Left ventricle myocardium superior (tissue), 1 donor: ENCODE results near the gene PTPRN. TPM values are rescaled to one million over a fixed set of nuclear protein-coding genes. Genes with fewer than 3 reads are reported as not detected.
"Not testable (repeated sequence)": the region's sequence is repeated elsewhere in the genome, so short reads cannot be mapped to it uniquely, and the experiment has no call there.

ENCODE experiments used
- ATAC-seq: fragments of 200-7000 bp; cut with Tn5 transposase; one replicate; pipeline ENCODE4 v1.9.1; 2020; ENCODE audit warnings: mild to moderate bottlenecking, moderate library complexity
- DNase-seq: peaks from one replicate; pipeline ENCODE4 v3.0.0-alpha.2; 2020
- intact Hi-C: fragments of 100-400 bp; cut with micrococcal nuclease; formaldehyde crosslinking; loops from one replicate; pipeline ENCODE4 v1.11.0; 2022
- total RNA-seq: library from RNA; stranded (reverse); fragmentation: NEBNext Ultra II Directional; extraction: Animal tissue kit (Norgen Biotek cat#: 25700); gene quantifications from one replicate; pipeline ENCODE4 v1.2.1, GENCODE V29; 2021
- donor health status: DM: no; HTN: yes; CAD: no; lungs with severe emphysema.

The PTPRN gene
- total RNA-seq, 1 donor from 2014 or later = not detected

- intact Hi-C loops = loop anchor here (10.0 kb wide), 1 partner anchor 56 kb away; no protein-coding TSS in a partner anchor
- no peak for DNase-seq
- no peak for ATAC-seq
Measured at GRCh38 chr2:219290381-219291171, 18.6 kb downstream of the PTPRN start.

- DNase-seq (peak; percentile 84), ATAC-seq (peak; percentile 70)
- intact Hi-C loops = loop anchor here (10.0 kb wide), 1 partner anchor 55 kb away; no protein-coding TSS in a partner anchor
Measured at GRCh38 chr2:219289537-219290361, 19.5 kb downstream of the PTPRN start.

- intact Hi-C loops = no loop called here
- DNase-seq (no peak), ATAC-seq (no peak)
Measured at GRCh38 chr2:219289195-219289536, 20.0 kb downstream of the PTPRN start.

- no peak for DNase-seq
- intact Hi-C loops = no loop called here
- no peak for ATAC-seq
Measured at GRCh38 chr2:219287580-219288265, 21.5 kb downstream of the PTPRN start.

- intact Hi-C loops, ATAC-seq: not testable (repeated sequence)
Measured at GRCh38 chr2:219287116-219287440, 22.1 kb downstream of the PTPRN start.

GRCh38 chr2:219286436-219287115 is 22.6 kb downstream of the PTPRN start:
- intact Hi-C loops = no loop called here
- ATAC-seq = no peak

More at GRCh38 chr2:219287116-219287440, 22.1 kb downstream of the PTPRN start:
- not testable (repeated sequence) for DNase-seq

GRCh38 chr2:219285894-219286425 is 23.2 kb downstream of the PTPRN start:
- DNase-seq (no peak), ATAC-seq (peak; percentile 43)
- intact Hi-C loops = no loop called here

More at GRCh38 chr2:219286436-219287115, 22.6 kb downstream of the PTPRN start:
- DNase-seq = no peak

- DNase-seq (no peak), ATAC-seq (no peak)
Measured at GRCh38 chr2:219285373-219285735, 23.8 kb downstream of the PTPRN start.

GRCh38 chr2:219284501-219285372 is 24.5 kb downstream of the PTPRN start:
- no peak for DNase-seq
- intact Hi-C loops = no loop called here
- no peak for ATAC-seq

More at GRCh38 chr2:219285373-219285735, 23.8 kb downstream of the PTPRN start:
- intact Hi-C loops = no loop called here

- no peak for DNase-seq
- ATAC-seq = no peak
- intact Hi-C loops = no loop called here
Measured at GRCh38 chr2:219282943-219283581, 26.1 kb downstream of the PTPRN start.

- intact Hi-C loops = no loop called here
- DNase-seq (no peak), ATAC-seq (no peak)
Measured at GRCh38 chr2:219282375-219282774, 26.8 kb downstream of the PTPRN start.

- intact Hi-C loops = no loop called here
- DNase-seq (no peak), ATAC-seq (no peak)
Measured at GRCh38 chr2:219281588-219281987, 27.6 kb downstream of the PTPRN start.

- intact Hi-C loops = no loop called here
- ATAC-seq (no peak), DNase-seq (no peak)
Measured at GRCh38 chr2:219280651-219281050, 28.6 kb downstream of the PTPRN start.

GRCh38 chr2:219279916-219280516 is 29.2 kb downstream of the PTPRN start:
- intact Hi-C loops = no loop called here
- no peak for ATAC-seq
- no peak for DNase-seq

- ATAC-seq (peak; percentile 95), DNase-seq (peak; percentile 99)
- intact Hi-C loops = no loop called here
Measured at GRCh38 chr2:219279151-219279915, 29.9 kb downstream of the PTPRN start, which contains the start of gene DNAJB2. DNAJB2 (plus strand) TSS chr2:219279366; CDS start chr2:219279834, 468 bp downstream.

- ATAC-seq = peak; percentile 48
- intact Hi-C loops = no loop called here
Measured at GRCh38 chr2:219278655-219279150, 30.5 kb downstream of the PTPRN start.

More at GRCh38 chr2:219278655-219279150, 30.5 kb downstream of the PTPRN start:
- DNase-seq = no peak
